Keratinocyte (primary cell): Measurements from ENCODE around the gene CPNE4. TPM values are rescaled to one million over a fixed set of nuclear protein-coding genes. Genes with fewer than 3 reads are reported as not detected.

ENCODE experiments used
- DNase-seq: peaks from one replicate; pipeline ENCODE4 v3.0.0-alpha.2; 2011; ENCODE audit warnings: low read depth, missing footprints, low spot score
- FAIRE-seq: peaks from 2 replicates; lab custom pipeline; 2011; peaks lifted over from hg19 to GRCh38; lab: Jason Lieb, UNC
- H2AFZ ChIP-seq: 2 replicates; pipeline ENCODE4 v1.6.0; 2012; ENCODE audit warnings: low read length, control low read depth, inconsistent platforms; ENCODE audit not compliant: control insufficient read depth
- H3K27ac ChIP-seq: 2 replicates; pipeline ENCODE4 v1.5.1; 2011; ENCODE audit warnings: low read length; ENCODE audit not compliant: control insufficient read depth, insufficient read depth
- H3K27me3 ChIP-seq: 3 replicates; pipeline ENCODE4 v1.6.0; 2011; ENCODE audit warnings: low read length; ENCODE audit not compliant: control insufficient read depth, insufficient read depth; ENCODE audit errors: extremely low read depth
- H3K36me3 ChIP-seq, 2 experiments: 2 replicates in 1 of 2; 3 replicates in 1 of 2; pipeline ENCODE4 v1.5.1; 2011; ENCODE audit warnings: low read length in 2 of 2, mild to moderate bottlenecking in 1 of 2; ENCODE audit not compliant: control insufficient read depth in 2 of 2, insufficient read depth in 2 of 2; ENCODE audit errors: extremely low read depth in 1 of 2
- H3K4me1 ChIP-seq: 3 replicates; pipeline ENCODE4 v1.5.1; 2011; ENCODE audit warnings: low read length; ENCODE audit not compliant: control insufficient read depth, insufficient read depth; ENCODE audit errors: extremely low read depth
- H3K4me2 ChIP-seq: 3 replicates; pipeline ENCODE4 v1.6.0; 2011; ENCODE audit warnings: low read depth, low read length; ENCODE audit not compliant: control insufficient read depth, insufficient read depth; ENCODE audit errors: extremely low read depth
- H3K4me3 ChIP-seq, 3 experiments: fragments of 200-600 bp in 1 of 3; sonication (generic) in 1 of 3; 2 replicates in 2 of 3; 3 replicates in 1 of 3; pipeline ENCODE4 v1.5.1; 2011 to 2016; ENCODE audit warnings: low read length in 3 of 3, mild to moderate bottlenecking in 3 of 3, control low read depth in 2 of 3, inconsistent platforms in 1 of 3, low read depth in 1 of 3, mixed read lengths in 1 of 3, mixed run types in 1 of 3, moderate library complexity in 1 of 3; ENCODE audit not compliant: control insufficient read depth in 2 of 3, insufficient read depth in 2 of 3; ENCODE audit errors: extremely low read depth in 1 of 3
- H3K79me2 ChIP-seq: 2 replicates; pipeline ENCODE4 v1.6.0; 2012; ENCODE audit warnings: low read length; ENCODE audit not compliant: control insufficient read depth, insufficient read depth
- H3K9ac ChIP-seq: 3 replicates; pipeline ENCODE4 v1.6.0; 2011; ENCODE audit warnings: low read length; ENCODE audit not compliant: control insufficient read depth, insufficient read depth; ENCODE audit errors: extremely low read depth
- H3K9me1 ChIP-seq: 3 replicates; pipeline ENCODE4 v1.6.0; 2011; ENCODE audit warnings: low read length; ENCODE audit not compliant: control insufficient read depth, insufficient read depth; ENCODE audit errors: extremely low read depth
- H3K9me3 ChIP-seq: 2 replicates; pipeline ENCODE4 v1.5.1; 2012; ENCODE audit warnings: low read depth, low read length; ENCODE audit not compliant: control insufficient read depth
- H4K20me1 ChIP-seq: 3 replicates; pipeline ENCODE4 v1.6.0; 2011; ENCODE audit warnings: low read length; ENCODE audit not compliant: control insufficient read depth, insufficient read depth; ENCODE audit errors: extremely low read depth
- CTCF ChIP-seq, 3 experiments: IDR thresholded peaks in 1 of 3; conservative IDR thresholded peaks in 1 of 3; optimal IDR thresholded peaks in 1 of 3; 2 replicates in 2 of 3; 3 replicates in 1 of 3; pipeline versions ENCODE3 to v1.5.1; 2011; ENCODE audit warnings: low read length in 3 of 3, mild to moderate bottlenecking in 3 of 3, moderate library complexity in 2 of 3, control low read depth in 1 of 3, inconsistent platforms in 1 of 3; ENCODE audit not compliant: insufficient read depth in 2 of 3; ENCODE audit errors: extremely low read depth in 1 of 3
- EZH2 ChIP-seq: IDR thresholded peaks from one replicate; pipeline ENCODE4 v1.6.1; 2012; ENCODE audit warnings: inconsistent platforms, mild to moderate bottlenecking, low read length, moderate library complexity
- dilution Hi-C: fragments of 300-500 bp; cut with MboI; formaldehyde crosslinking; loops from one replicate; pipeline ENCODE4 v1.7.0; 2020; ENCODE audit warnings: low sequenced_read_pairs; ENCODE audit not compliant: extremely low pct_ligation_motif_present
- polyA plus RNA-seq, 5 experiments: library from polyadenylated mRNA; depleted of rRNA in 3 of 5; stranded (reverse) in 3 of 5; stranded (forward) in 1 of 5; unstranded in 1 of 5; fragments of >200 nt; gene quantifications; 1 replicate in 1 of 5; 2 replicates in 3 of 5; 3 replicates in 1 of 5; pipeline versions ENCODE4 v1.2.1 to v1.2.3, GENCODE V29; 2011 to 2012; ENCODE audit warnings: missing spikeins in 2 of 5, low read depth in 1 of 5, low replicate concordance in 1 of 5

Gene CPNE4
- polyA plus RNA-seq, 1 donor (not counting 4 experiments of a cell fraction or from before 2014, with no cell fraction given) = 0.08 TPM

- Histone ChIP-seq H3K9ac (no peak overlapping the region), H4K20me1 (no peaks in the 10 kb centered on the region), H3K9me3 (no peaks in the 10 kb centered on the region), H3K27me3 (no peaks in the 10 kb centered on the region), H3K79me2 (no peaks in the 10 kb centered on the region), H3K4me1 (peaks cover 6% of the 10 kb centered on the region), H3K27ac (no peak overlapping the region), H3K4me3 (no peak overlapping the region), H3K9me1 (no peaks in the 10 kb centered on the region), H3K36me3 (no peaks in the 10 kb centered on the region), H3K4me2 (no peak overlapping the region), H2AFZ (no peak overlapping the region)
- dilution Hi-C loops = no loop called here
- DNase-seq (no peak), FAIRE-seq (no peak)
- no peak for TF ChIP-seq EZH2
- TF ChIP-seq CTCF (optimal IDR thresholded peaks at IDR 0.05 in 1 of 3, IDR thresholded peaks at IDR 0.05 in 1 of 3, conservative IDR thresholded peaks at IDR 0.05 in 1 of 3; ENCODE audit: extremely low read depth in 1 of 3, insufficient read depth in 2 of 3, low read length in 3 of 3) = no peak
Measured at GRCh38 chr3:131692356-131692755, 342.5 kb downstream of the CPNE4 start.

- no peak for TF ChIP-seq CTCF (optimal IDR thresholded peaks at IDR 0.05 in 1 of 3, IDR thresholded peaks at IDR 0.05 in 1 of 3, conservative IDR thresholded peaks at IDR 0.05 in 1 of 3; ENCODE audit: extremely low read depth in 1 of 3, insufficient read depth in 2 of 3, low read length in 3 of 3)
- Histone ChIP-seq H3K4me2 (no peak overlapping the region), H3K9me1 (no peaks in the 10 kb centered on the region), H3K36me3 (no peaks in the 10 kb centered on the region), H4K20me1 (no peaks in the 10 kb centered on the region), H3K27me3 (no peaks in the 10 kb centered on the region), H3K9ac (no peak overlapping the region), H3K79me2 (no peaks in the 10 kb centered on the region), H3K4me1 (peaks cover 6% of the 10 kb centered on the region), H3K4me3 (no peak overlapping the region), H3K9me3 (no peaks in the 10 kb centered on the region), H3K27ac (no peak overlapping the region), H2AFZ (no peak overlapping the region)
- DNase-seq = no peak
- no peak for FAIRE-seq
- dilution Hi-C loops = no loop called here
Measured at GRCh38 chr3:131690800-131691199, 344.0 kb downstream of the CPNE4 start.
